ENCODE measurements around the gene OR2A42. TPM values are rescaled to one million over a fixed set of nuclear protein-coding genes. Genes with fewer than 3 reads are reported as not detected.

OR2A42 gene, protein sequence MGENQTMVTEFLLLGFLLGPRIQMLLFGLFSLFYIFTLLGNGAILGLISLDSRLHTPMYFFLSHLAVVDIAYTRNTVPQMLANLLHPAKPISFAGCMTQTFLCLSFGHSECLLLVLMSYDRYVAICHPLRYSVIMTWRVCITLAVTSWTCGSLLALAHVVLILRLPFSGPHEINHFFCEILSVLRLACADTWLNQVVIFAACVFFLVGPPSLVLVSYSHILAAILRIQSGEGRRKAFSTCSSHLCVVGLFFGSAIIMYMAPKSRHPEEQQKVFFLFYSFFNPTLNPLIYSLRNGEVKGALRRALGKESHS
- total RNA-seq = 0.03 TPM in 1 of 2 replicates, not detected in the other

DNA sequence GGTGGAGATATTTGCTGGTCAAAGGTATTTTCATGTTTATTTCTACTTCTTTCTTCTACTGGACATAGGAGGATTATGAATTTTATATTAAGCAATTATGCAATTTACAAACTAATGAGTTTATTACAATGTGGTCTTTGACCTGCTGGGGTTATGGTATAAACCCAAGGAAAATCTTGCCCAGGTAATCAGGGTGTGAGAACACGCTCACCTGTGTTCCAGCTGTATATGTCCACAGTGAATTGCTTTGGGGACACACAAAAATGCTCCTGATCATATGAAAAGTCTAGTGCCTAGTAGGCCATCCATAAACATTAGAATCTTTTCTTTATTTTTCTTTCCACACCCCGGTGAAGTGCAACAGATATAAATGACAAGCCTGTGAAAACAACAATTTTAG is at the start of gene OR2A42:
TSS of gene OR2A42 (minus strand) at position 241 of the 400 bp plus-strand sequence. CDS start 6,762 bp downstream, outside the sequence.

DNA sequence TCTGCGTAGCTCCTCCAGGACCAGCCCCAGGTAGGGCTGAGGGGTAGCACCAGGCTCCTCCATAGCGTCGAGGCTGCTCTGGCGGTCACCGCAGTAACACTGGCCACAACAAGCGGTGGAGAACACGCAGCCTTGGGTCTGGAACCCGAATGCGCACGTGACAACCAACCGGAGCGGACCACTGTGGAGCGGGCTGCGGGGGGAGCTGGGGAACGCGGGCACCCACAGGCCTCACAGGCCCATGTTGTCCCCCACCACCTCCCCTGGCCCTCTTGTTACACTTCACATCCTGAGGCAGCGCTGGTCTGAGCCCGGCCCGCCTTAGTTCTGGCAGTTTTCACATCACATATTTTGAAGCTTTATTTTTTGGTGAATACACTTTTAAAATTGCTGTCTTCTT is 29.8 kb upstream of the OR2A42 start, which contains the start of gene CTAGE8:
TSS of gene CTAGE8 (minus strand) at position 101 of the 400 bp plus-strand sequence. CDS start at position 63, 38 bp downstream.

DNA sequence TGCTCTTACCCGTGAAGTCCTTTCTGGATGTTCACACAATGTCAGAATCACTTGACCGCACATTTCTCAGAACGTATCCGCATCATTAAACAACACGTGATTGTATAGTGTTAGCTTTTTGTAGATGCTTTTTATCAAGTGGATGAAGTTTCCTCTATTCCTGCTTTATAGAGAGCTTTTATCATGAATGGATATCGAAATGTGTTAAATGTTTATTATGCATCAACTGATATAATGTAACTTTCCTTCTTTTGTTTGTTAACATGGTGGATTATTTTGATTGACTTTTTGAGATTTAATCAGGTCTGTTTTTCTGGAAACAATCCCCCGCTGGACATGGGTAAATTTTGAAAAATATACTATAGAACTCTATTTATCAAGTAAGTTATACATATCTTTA is 25.3 kb upstream of the OR2A42 start, which contains the start of gene OR2A7:
TSS of gene OR2A7 (minus strand) at position 101 of the 400 bp plus-strand sequence. CDS start 5,164 bp downstream, outside the sequence.

DNA sequence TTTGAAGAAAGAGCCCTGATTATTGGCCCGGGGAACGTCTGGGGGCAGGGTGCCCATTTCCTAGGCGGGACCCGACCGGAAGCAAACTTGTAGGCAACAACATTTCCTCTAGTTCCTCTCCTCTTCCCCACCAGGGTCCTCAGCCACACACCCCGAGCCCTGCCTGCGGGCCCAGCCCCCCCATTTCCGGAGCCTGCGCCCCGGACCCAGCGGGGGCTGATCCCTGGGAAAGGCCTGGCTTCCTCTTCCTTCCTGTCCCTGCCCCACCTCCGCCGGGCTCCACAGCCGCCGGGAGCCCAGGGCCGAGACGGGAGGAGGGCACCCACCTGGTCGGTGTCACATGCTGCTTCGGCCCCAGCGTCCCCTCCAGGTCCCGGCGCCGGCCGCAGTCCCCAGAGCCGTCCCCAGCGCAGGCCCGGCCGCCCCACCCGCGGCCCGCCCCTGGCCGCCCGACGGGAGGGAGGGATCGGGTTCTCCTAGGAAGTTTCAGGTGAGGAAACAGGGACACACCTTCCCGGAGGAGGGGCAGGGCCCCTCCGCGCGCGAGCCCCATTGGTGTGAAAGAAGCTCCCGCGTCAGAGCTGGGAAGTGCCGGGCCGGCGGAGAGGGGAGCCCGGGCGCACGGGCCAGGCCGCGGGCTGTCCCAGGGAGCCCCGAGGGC is 44.1 kb downstream of the OR2A42 start, which contains the start of gene ARHGEF35:
TSS of gene ARHGEF35 (minus strand) at position 622 of the 661 bp plus-strand sequence. CDS start 7,450 bp downstream, outside the sequence.

GRCh38 chr7:144183166-144183565 is 56.2 kb downstream of the OR2A42 start, which contains the start of gene CTAGE4:
TSS of gene CTAGE4 (plus strand) at chr7:144183466. CDS start at chr7:144183504, 38 bp downstream.

Other genes starting within 250 kb of the OR2A42 start
- gene OR6B1, start 239.3 kb downstream of the OR2A42 start, total RNA-seq = not detected in 2 replicates
- gene OR2A5, start 190.7 kb downstream of the OR2A42 start, total RNA-seq = not detected in 2 replicates
- gene OR2A25, start 169.8 kb downstream of the OR2A42 start, total RNA-seq = not detected in 2 replicates
- gene OR2A12, start 153.3 kb downstream of the OR2A42 start, total RNA-seq = not detected in 2 replicates
- gene OR2A2, start 130.0 kb downstream of the OR2A42 start, total RNA-seq = not detected in 2 replicates
- gene OR2A14, start 116.4 kb downstream of the OR2A42 start, total RNA-seq = not detected in 2 replicates
- gene CTAGE4, start 56.1 kb downstream of the OR2A42 start, total RNA-seq = 0.36 and 0.91 TPM in 2 replicates
- gene ARHGEF35, start 43.8 kb downstream of the OR2A42 start, total RNA-seq = 0.63 and 1.3 TPM in 2 replicates
- 0.07 and 0.40 TPM in 2 replicates for gene OR2A7, start 25.2 kb upstream of the OR2A42 start, total RNA-seq
- gene CTAGE8, start 29.7 kb upstream of the OR2A42 start, total RNA-seq = 0.17 TPM in 1 of 2 replicates, not detected in the other
- gene OR2A1, start 72.8 kb upstream of the OR2A42 start, total RNA-seq = 0.07 and 0.33 TPM in 2 replicates
- 2.0 and 2.4 TPM in 2 replicates for gene ARHGEF5, start 115.8 kb upstream of the OR2A42 start, total RNA-seq
- not detected in 2 replicates for gene NOBOX, start 164.1 kb upstream of the OR2A42 start, total RNA-seq